Measurements from ENCODE around the gene CNFN.

Gene CNFN

GRCh38 chr19:42433503-42434260, 43.6 kb upstream of the CNFN start:
- H3K27me3 ChIP-seq (ENCODE audit: insufficient read depth, low read length, poor library complexity): no peaks in the 10 kb centered on the region
- H3K36me3 ChIP-seq (ENCODE audit: insufficient read depth, low read length): no peaks in the 10 kb centered on the region
- H3K27ac ChIP-seq (ENCODE audit: low read length): no peak overlapping the region
- TF ChIP-seq CTCF (IDR thresholded peaks at IDR 0.05; ENCODE audit: borderline replicate concordance, extremely low read depth, low read length, poor library complexity, severe bottlenecking) (peak; percentile 34), EZH2 (IDR thresholded peaks at IDR 0.05; ENCODE audit: borderline replicate concordance, low read depth, low read length, severe bottlenecking) (no peak)
- no peaks in the 10 kb centered on the region for H3K79me2 ChIP-seq (ENCODE audit: insufficient read depth, low read length)
- no peaks in the 10 kb centered on the region for H3K9me3 ChIP-seq (ENCODE audit: insufficient read depth, low read length, severe bottlenecking)
- peak; percentile 39 for DNase-seq
- H4K20me1 ChIP-seq (ENCODE audit: insufficient read depth, low read length): no peaks in the 10 kb centered on the region
- no peak overlapping the region for H3K9ac ChIP-seq (ENCODE audit: low read depth, low read length)
- no peak overlapping the region for H3K4me2 ChIP-seq (ENCODE audit: insufficient read depth, low read length)
- no peak overlapping the region for H2AFZ ChIP-seq (ENCODE audit: low read depth, low read length)
- H3K4me1 ChIP-seq (ENCODE audit: insufficient read depth, low read length): no peaks in the 10 kb centered on the region
- no peak for ATAC-seq (ENCODE audit: insufficient read depth, low read depth)
- no peak overlapping the region for H3K4me3 ChIP-seq (ENCODE audit: low read depth in 1 of 2, low read length in 2 of 2)

GRCh38 chr19:42431486-42431885, 41.4 kb upstream of the CNFN start:
- Histone ChIP-seq H3K9ac (ENCODE audit: low read depth, low read length) (no peak overlapping the region), H3K4me3 (ENCODE audit: low read depth in 1 of 2, low read length in 2 of 2) (no peak overlapping the region), H3K36me3 (ENCODE audit: insufficient read depth, low read length) (no peaks in the 10 kb centered on the region), H3K79me2 (ENCODE audit: insufficient read depth, low read length) (no peaks in the 10 kb centered on the region), H3K27ac (ENCODE audit: low read length) (no peak overlapping the region), H3K27me3 (ENCODE audit: insufficient read depth, low read length, poor library complexity) (no peaks in the 10 kb centered on the region), H3K4me1 (ENCODE audit: insufficient read depth, low read length) (no peaks in the 10 kb centered on the region), H3K9me3 (ENCODE audit: insufficient read depth, low read length, severe bottlenecking) (no peaks in the 10 kb centered on the region), H4K20me1 (ENCODE audit: insufficient read depth, low read length) (no peaks in the 10 kb centered on the region), H2AFZ (ENCODE audit: low read depth, low read length) (no peak overlapping the region), H3K4me2 (ENCODE audit: insufficient read depth, low read length) (no peak overlapping the region)
- DNase-seq (no peak), ATAC-seq (ENCODE audit: insufficient read depth, low read depth) (no peak)
- TF ChIP-seq CTCF (IDR thresholded peaks at IDR 0.05; ENCODE audit: borderline replicate concordance, extremely low read depth, low read length, poor library complexity, severe bottlenecking) (no peak), EZH2 (IDR thresholded peaks at IDR 0.05; ENCODE audit: borderline replicate concordance, low read depth, low read length, severe bottlenecking) (no peak)

GRCh38 chr19:42428676-42429075, 38.6 kb upstream of the CNFN start:
- peaks cover 8% of the 10 kb centered on the region for H3K4me1 ChIP-seq (ENCODE audit: insufficient read depth, low read length)

More at GRCh38 chr19:42428676-42429075, 38.6 kb upstream of the CNFN start:
- ATAC-seq (ENCODE audit: insufficient read depth, low read depth) (no peak), DNase-seq (no peak)
- Histone ChIP-seq H3K9me3 (ENCODE audit: insufficient read depth, low read length, severe bottlenecking) (no peaks in the 10 kb centered on the region), H3K36me3 (ENCODE audit: insufficient read depth, low read length) (no peaks in the 10 kb centered on the region), H2AFZ (ENCODE audit: low read depth, low read length) (no peak overlapping the region), H4K20me1 (ENCODE audit: insufficient read depth, low read length) (no peaks in the 10 kb centered on the region), H3K4me3 (ENCODE audit: low read depth in 1 of 2, low read length in 2 of 2) (no peak overlapping the region), H3K27ac (ENCODE audit: low read length) (no peak overlapping the region), H3K9ac (ENCODE audit: low read depth, low read length) (no peak overlapping the region), H3K4me2 (ENCODE audit: insufficient read depth, low read length) (no peak overlapping the region), H3K27me3 (ENCODE audit: insufficient read depth, low read length, poor library complexity) (no peaks in the 10 kb centered on the region), H3K79me2 (ENCODE audit: insufficient read depth, low read length) (no peaks in the 10 kb centered on the region)
- TF ChIP-seq EZH2 (IDR thresholded peaks at IDR 0.05; ENCODE audit: borderline replicate concordance, low read depth, low read length, severe bottlenecking) (no peak), CTCF (IDR thresholded peaks at IDR 0.05; ENCODE audit: borderline replicate concordance, extremely low read depth, low read length, poor library complexity, severe bottlenecking) (no peak)

All from DND-41 (cell line).